ENCODE results near the gene PON2.

DNA sequence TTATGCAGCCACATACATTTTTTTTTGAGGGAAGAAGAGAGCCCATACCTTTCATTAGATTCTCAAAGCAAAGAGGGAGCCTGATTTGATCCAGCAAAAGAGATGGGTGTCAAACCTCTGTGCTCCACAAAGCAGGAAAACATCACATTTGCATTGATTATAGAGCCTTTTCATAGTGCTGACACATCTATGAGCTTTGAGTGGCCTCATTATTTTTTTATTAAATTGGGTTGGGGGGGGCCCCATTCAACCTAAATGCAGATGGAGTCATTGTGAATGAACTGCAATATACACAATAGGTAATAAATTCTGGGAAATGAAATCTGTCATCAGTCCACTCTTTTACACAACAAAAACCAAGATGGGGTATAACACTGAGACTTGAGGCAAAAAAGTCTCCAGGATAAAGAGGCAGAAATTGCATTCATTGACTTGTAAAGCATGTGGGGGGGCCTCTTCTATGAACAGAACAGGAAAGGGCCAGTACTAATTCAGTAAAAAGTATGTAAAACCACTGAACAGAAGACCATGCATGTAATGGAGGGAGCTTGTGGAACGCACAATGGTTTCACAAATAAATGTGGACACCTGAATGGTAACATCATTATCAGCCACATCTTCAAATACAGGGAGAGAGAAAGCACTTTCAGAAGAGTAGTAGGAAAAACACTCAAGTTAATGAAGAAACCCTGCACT, 33.2 kb upstream of the PON2 start:
- TF ChIP-seq, protein P1, sequence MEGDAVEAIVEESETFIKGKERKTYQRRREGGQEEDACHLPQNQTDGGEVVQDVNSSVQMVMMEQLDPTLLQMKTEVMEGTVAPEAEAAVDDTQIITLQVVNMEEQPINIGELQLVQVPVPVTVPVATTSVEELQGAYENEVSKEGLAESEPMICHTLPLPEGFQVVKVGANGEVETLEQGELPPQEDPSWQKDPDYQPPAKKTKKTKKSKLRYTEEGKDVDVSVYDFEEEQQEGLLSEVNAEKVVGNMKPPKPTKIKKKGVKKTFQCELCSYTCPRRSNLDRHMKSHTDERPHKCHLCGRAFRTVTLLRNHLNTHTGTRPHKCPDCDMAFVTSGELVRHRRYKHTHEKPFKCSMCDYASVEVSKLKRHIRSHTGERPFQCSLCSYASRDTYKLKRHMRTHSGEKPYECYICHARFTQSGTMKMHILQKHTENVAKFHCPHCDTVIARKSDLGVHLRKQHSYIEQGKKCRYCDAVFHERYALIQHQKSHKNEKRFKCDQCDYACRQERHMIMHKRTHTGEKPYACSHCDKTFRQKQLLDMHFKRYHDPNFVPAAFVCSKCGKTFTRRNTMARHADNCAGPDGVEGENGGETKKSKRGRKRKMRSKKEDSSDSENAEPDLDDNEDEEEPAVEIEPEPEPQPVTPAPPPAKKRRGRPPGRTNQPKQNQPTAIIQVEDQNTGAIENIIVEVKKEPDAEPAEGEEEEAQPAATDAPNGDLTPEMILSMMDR (optimal IDR thresholded peaks at IDR 0.05 in 1 of 3, IDR thresholded peaks at IDR 0.05 in 1 of 3, conservative IDR thresholded peaks at IDR 0.05 in 1 of 3; ENCODE audit: extremely low read depth in 1 of 3, insufficient read depth in 2 of 3, low read length in 3 of 3): no peak
- no peak for TF ChIP-seq EZH2 (IDR thresholded peaks at IDR 0.05; ENCODE audit: low read length)

Measured in keratinocyte (primary cell).